ENCODE measurements around the gene ITGB3. TPM values are rescaled to one million over a fixed set of nuclear protein-coding genes. Genes with fewer than 3 reads are reported as not detected.
A peak's percentile ranks its signal among the peaks of the same experiment; 100 is the strongest.

Gene ITGB3
- total and polyA plus RNA-seq, 9 of the 15 experiments (the other 6 are each of a cell fraction or from before 2014, with no cell fraction given) = 0.08 to 2.6 (median 0.62) TPM; not detected in 1

- WGBS (ENCODE audit: insufficient coverage, low coverage, missing lambda C conversion rate) = 34% methylated on average over 4 of the region's 4 CpGs
- Histone ChIP-seq H3K9me3 (replicated peaks; ENCODE audit: control insufficient read depth, insufficient read depth, low read depth, low read length) (no peaks in the 10 kb centered on the region), H3K4me1 (replicated peaks in 1 of 2; ENCODE audit: control insufficient read depth in 2 of 2, insufficient read depth in 2 of 2, low read length in 2 of 2) (no peaks in the 10 kb centered on the region), H3K27me3 (ENCODE audit: control insufficient read depth in 2 of 2, insufficient read depth in 2 of 2, low read length in 2 of 2) (no peaks in the 10 kb centered on the region), H4K20me1 (replicated peaks; ENCODE audit: control insufficient read depth, insufficient read depth, low read length) (no peaks in the 10 kb centered on the region), H3K4me2 (ENCODE audit: insufficient read depth, low read length) (no peak overlapping the region), H3K9ac (ENCODE audit: insufficient read depth in 1 of 2, low read depth in 2 of 2, low read length in 2 of 2) (no peak overlapping the region), H3K36me3 (ENCODE audit: control insufficient read depth, insufficient read depth, low read length) (no peaks in the 10 kb centered on the region), H3K27ac (ENCODE audit: extremely low read depth, low read depth, low read length) (no peak overlapping the region), H3K79me2 (ENCODE audit: control insufficient read depth, insufficient read depth, low read length) (no peaks in the 10 kb centered on the region), H3K4me3 (no peak overlapping the region), H2AFZ (ENCODE audit: low read depth, low read length) (no peak overlapping the region), H3K9me1 (ENCODE audit: control insufficient read depth, insufficient read depth, low read length) (no peaks in the 10 kb centered on the region)
- ChIA-PET CTCF (ENCODE audit: low intra/inter-chr PET ratio) (no interaction called here), POLR2A (interaction anchor here (0.9 kb wide), 1 partner anchor 12 kb away, joined by 4 read pairs; the partner anchor contains the start of gene EFCAB13)
- ATAC-seq = no peak
- FAIRE-seq = no peak
- in situ Hi-C loops (cut with MboI) (no loop called here), intact Hi-C loops (cut with micrococcal nuclease) (no loop called here)
- no TSS peak for BruUV-seq (replicated peaks)
- TF ChIP-seq ZNF280A (IDR thresholded peaks at IDR 0.05; ENCODE audit: low read depth, partially characterized antibody) (no peak), NR1H2 (CRISPR knock-in tag; IDR thresholded peaks at IDR 0.05) (no peak), SPI1 (IDR thresholded peaks at IDR 0.05; ENCODE audit: borderline replicate concordance, low read depth, low read length) (peak; percentile 63)
- no peak for DNase-seq (ENCODE audit: extremely low read depth in 1 of 4, low spot score in 3 of 4)
Measured at GRCh38 chr17:47335101-47335936, 81.7 kb downstream of the ITGB3 start.
